ENCODE results near the gene PIK3C2G.

The PIK3C2G gene

DNA sequence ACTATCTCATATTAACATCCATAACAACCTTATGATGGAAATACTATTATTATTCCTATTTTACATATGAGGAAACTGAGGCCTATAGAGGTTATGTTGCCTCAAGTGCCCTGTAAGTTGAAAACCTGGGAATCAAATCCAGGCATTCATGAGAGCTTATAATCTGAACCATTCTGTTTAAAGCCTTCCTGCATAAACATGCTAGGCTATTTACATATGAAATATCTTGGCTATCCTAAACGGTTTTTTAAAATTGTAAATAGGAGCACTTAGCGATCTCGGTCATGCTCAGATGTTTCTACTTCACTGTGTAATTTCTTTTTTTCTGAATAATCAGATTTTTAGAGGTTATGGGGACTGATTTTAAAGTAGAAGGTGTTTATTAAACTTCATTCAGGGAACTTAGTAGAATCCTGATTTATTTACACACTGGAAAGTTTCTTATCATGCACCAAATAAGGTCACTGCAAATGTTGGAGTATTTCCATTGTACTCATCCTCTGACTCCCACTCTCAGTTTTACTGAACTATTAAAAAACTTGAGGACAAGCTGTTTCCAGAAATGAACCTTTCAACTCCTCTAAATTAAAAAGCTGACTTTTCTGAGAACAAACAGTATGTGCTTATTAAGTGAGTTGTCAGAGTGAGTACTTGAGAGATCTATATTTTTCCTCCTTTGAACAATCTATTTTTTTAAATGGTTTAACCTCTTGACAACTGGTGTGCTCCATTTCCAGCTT, 141.7 kb downstream of the PIK3C2G start:
- in situ Hi-C loops (cut with HindIII; ENCODE audit: low sequenced_read_pairs) = no loop called here

DNA sequence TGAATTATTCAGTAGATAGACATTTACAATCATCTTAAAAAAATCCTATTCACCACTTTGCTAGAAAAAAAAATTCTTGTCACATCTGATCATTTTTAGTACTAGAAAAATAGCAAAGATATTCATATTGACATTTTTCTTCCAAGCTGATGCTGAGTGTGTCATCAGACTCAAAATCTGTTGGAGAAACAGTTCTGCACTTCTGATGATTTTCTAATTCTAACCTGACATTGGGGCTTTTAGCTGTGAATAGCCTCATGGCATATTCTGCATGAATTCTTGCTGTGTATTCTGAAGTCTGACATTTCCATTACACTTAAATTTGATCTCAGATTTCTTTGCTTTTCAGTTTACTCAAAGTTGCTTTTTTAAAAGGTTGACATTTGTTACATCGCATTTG, 150.1 kb downstream of the PIK3C2G start:
- in situ Hi-C loops (cut with HindIII; ENCODE audit: low sequenced_read_pairs) = no loop called here

DNA sequence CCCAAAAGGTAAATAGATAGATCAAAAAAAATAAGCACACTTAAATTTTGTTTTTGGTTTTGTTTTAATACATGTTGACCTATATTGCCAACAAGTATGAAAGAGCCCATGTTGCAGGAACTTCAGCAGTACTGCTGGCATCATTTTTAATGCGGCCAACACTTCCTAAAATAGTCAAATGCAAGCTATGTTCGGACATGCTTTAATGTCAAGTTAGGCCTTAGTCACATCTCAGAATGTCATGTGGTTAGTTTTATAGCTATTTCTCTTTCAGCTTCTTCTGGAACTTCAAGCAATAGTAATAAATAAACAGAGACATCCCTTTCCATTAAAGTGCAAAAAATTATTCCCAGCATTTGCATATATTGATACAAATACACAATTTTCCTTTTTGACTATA, 153.4 kb downstream of the PIK3C2G start:
- in situ Hi-C loops (cut with HindIII; ENCODE audit: low sequenced_read_pairs) = no loop called here

DNA sequence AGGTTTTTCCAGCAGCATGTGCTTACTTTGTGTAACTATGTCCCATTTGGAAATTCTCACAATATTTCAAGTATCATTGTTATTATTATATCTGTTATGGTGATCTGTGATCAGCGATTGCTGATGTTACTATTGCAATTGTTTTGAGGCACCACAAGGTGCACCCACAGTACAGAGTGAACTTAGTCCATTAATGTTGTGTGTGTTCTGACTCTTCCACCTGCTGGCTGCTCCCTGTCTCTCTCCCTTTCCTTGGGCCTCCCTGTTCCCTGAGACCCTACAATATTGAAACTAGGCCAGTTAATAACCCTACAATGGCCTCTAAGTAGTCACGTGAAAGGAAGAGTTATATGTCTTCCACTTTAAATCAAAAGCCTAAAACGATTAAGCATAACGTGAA, 153.9 kb downstream of the PIK3C2G start:
- in situ Hi-C loops (cut with HindIII; ENCODE audit: low sequenced_read_pairs) = no loop called here

DNA sequence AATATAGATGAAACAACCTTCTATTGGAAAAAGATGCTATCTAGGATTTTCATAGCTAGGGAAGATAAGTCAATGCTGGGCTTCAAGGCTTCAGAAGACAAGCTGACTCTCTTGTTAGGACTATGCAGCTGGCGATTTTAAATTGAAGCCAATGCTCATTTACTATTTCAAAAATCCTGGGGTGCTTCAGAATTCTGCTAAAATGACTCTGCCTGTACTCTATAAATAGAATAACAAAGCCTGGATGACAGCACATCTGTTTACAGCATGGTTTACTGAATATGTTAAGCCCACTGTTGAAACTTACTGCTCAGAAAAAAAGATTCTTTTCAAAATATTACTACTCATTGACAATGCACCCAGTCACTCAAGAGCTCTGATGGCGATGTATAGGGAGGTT, 155.1 kb downstream of the PIK3C2G start:
- in situ Hi-C loops (cut with HindIII; ENCODE audit: low sequenced_read_pairs) = no loop called here

DNA sequence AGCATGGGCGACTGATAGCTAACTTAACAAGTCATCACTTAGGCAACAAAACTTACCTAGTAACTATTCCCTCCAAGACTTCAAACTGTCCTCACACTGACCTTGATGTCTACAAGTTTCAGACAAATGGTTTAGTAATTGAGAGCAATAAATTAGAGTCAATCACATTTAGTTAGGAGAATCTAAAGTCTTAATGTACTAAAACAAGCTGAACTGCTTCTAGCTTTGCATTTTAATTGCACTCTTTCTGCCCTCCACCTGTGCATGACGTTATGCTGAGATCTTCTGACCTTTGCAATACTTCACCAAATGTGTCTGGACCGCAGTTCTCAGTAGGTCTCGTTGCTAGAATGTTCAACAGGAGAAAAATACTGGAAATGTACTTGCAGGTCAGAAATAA, 158.0 kb downstream of the PIK3C2G start:
- in situ Hi-C loops (cut with HindIII; ENCODE audit: low sequenced_read_pairs) = no loop called here

DNA sequence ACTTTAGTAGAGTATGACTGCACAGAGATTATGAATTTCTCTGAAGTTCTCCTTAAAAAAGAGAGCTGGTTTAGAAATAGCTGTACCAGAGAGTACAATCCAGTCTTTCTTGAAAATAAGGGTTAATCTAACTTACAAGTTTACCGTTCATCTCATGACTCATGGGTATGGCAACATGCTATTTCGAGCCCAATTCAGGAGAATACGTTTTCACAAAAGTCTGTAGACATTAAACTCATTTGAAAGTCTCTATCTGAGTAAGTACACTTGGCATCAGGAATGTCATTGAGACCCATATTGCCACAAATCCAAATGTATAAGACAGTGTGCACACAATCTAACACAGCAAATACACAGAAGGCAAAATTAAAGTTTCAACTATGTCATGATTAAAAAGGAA, 160.5 kb downstream of the PIK3C2G start:
- in situ Hi-C loops (cut with HindIII; ENCODE audit: low sequenced_read_pairs) = no loop called here

DNA sequence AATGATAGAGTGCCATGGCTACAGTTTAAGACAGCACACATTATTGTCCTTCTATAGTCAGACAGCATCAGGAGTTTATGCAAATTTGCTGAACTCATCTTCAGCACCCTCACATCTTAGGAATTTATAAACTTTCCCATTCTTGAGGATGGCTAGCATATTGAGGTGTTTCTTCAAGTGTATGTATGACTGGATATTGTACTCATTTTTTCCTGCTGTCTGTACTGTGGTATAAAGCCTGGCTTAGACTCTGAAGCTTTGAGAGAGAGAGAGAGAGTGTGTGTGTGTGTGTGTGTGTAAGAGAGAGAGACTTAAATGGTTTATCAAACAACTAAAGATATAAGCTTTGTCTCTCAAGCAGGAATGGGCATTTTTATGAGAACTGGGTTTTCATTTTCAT, 161.6 kb downstream of the PIK3C2G start:
- in situ Hi-C loops (cut with HindIII; ENCODE audit: low sequenced_read_pairs) = no loop called here

DNA sequence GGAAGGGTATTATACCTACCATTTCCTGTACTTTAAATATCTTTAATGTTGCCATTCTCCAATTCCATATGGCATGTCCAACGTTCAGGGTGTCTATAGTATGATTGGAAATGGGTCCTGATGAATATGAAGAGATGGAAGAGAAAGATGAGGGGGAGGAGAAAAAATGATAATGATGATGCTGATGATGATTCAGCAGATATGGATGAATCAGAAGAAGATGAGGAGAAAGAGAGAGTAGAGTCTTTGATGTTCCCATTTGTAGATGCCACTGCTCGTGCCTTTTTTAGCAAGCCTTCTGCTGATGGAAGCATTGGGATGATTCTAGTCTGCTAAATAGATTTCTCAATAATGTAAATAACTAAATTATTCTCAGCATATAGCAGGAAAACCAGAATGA, 163.5 kb downstream of the PIK3C2G start:
- in situ Hi-C loops (cut with HindIII; ENCODE audit: low sequenced_read_pairs) = no loop called here

DNA sequence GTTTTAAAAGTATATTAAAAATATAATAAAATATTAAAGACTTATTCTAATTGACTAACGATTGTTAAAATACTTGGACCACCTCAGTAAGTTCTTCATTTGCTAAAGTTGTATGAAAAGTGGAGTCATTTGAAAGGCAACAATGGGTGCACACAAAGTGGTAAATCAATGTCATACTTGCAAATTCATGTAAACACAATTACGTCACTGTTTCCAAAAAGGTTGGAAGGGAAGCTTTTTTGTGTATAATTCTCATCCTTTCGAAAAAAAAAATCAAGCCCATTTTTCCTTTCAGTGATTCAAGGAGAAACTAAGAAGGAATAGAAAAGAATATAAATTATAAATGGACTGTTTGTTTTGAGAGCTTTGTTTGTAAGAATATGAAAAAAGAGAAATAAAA, 166.2 kb downstream of the PIK3C2G start:
- in situ Hi-C loops (cut with HindIII; ENCODE audit: low sequenced_read_pairs) = no loop called here

DNA sequence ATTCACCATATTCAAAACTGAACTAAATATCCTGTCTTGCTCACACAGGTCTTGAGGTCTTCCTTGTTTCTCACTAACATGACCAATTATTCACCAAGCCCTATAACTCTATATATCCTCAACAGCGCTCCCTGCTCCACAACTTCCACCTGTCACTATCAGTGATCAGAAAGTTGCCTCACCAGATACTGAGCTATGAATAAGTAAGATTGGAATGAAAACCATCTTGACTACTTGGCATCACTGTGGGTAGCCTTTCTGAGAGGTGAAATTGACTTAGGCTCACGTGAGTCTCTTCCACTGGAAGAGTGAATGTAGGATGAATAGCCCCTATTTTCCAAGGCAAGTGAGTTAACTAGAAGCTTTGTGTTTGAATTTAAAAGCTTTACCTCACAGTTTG, 167.1 kb downstream of the PIK3C2G start:
- in situ Hi-C loops (cut with HindIII; ENCODE audit: low sequenced_read_pairs) = no loop called here

- in situ Hi-C loops (cut with HindIII; ENCODE audit: low sequenced_read_pairs) = no loop called here
Observed at GRCh38 chr12:18429366-18429765, 168.0 kb downstream of the PIK3C2G start.

GRCh38 chr12:18430425-18431048, 169.2 kb downstream of the PIK3C2G start:
- in situ Hi-C loops (cut with HindIII; ENCODE audit: low sequenced_read_pairs) = no loop called here

GRCh38 chr12:18431771-18432170, 170.5 kb downstream of the PIK3C2G start:
- in situ Hi-C loops (cut with HindIII; ENCODE audit: low sequenced_read_pairs) = no loop called here

DNA sequence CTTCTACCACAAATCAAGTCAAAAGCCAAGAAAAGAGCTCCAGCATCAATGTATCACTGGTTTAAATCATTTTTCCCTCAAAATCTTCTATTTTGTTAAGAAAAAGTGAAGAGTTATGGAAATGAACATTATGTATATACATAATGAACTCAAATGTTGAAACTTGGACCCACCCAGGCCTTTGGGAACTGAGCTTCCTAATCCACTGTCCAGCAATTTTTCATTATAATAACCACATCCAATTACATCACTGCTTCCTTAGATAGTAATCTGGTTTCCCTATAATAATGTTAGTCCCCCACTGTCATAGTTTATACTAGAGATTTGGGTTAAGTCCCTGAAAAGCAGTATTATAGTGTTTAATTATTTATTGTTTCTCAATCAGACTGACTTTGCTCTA, 170.9 kb downstream of the PIK3C2G start:
- in situ Hi-C loops (cut with HindIII; ENCODE audit: low sequenced_read_pairs) = no loop called here

- in situ Hi-C loops (cut with HindIII; ENCODE audit: low sequenced_read_pairs) = no loop called here
Observed at GRCh38 chr12:18436170-18436569, 174.9 kb downstream of the PIK3C2G start.

GRCh38 chr12:18439541-18439940, 178.2 kb downstream of the PIK3C2G start:
- in situ Hi-C loops (cut with HindIII; ENCODE audit: low sequenced_read_pairs) = no loop called here

DNA sequence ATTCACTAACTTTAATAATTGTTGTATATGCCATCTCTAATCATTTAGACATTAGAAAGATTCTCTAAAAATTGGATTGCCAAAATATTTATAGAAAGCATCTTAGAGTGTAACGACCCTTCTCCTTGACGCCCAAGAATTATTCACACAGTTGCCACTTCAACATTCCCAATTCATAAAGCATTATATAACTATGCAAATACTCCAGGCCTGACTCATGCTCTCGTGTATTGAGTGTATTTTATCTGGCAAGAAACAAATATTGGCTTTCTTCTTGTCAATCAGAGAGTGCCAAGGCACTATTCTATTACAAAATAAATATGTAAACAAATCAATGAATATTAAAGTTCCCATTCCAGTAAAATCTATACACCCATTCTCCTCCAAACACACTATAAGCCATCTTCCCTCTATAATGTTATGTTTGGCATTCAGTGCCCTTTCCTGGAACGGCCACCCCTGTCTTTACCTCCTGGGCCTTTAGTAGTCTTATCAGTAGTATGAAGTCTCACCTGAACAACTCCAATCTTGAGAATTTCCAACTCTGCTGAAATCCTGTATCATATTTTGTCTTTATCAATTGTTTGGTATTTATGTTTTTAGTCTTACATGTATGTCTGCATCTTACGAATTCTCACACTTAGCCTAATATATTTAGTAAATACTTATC, 182.6 kb downstream of the PIK3C2G start:
- in situ Hi-C loops (cut with HindIII; ENCODE audit: low sequenced_read_pairs) = no loop called here

GRCh38 chr12:18446061-18446644, 184.8 kb downstream of the PIK3C2G start:
- in situ Hi-C loops (cut with HindIII; ENCODE audit: low sequenced_read_pairs) = no loop called here

GRCh38 chr12:18454330-18454729, 193.0 kb downstream of the PIK3C2G start:
- in situ Hi-C loops (cut with HindIII; ENCODE audit: low sequenced_read_pairs) = no loop called here

GRCh38 chr12:18456344-18456743, 195.0 kb downstream of the PIK3C2G start:
- in situ Hi-C loops (cut with HindIII; ENCODE audit: low sequenced_read_pairs) = no loop called here

DNA sequence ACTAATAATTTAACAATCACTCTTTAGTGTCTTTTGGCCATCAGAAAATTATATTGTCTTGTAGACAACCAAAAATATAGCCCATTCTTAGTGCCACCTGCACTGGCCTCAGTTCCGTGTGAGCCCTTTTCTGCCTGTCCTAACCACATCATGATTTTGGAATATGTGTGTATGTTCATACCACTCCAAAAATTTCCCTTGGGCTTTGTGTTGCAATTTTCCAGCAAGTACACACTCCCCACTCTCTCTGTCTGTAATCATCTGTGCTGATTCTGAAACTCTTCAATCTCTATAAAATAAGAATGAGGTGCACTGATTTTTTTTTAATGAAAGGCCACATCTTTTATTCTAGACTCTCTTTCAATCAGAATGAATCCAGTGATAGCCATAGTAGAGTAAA, 196.0 kb downstream of the PIK3C2G start:
- in situ Hi-C loops (cut with HindIII; ENCODE audit: low sequenced_read_pairs) = no loop called here

Data from DLD1 (cell line).